Ureter (tissue), 1 donor: ENCODE data around the gene KRT4. TPM values are rescaled to one million over a fixed set of nuclear protein-coding genes. Genes with fewer than 3 reads are reported as not detected.
"Not testable (repeated sequence)": the region's sequence is repeated elsewhere in the genome, so short reads cannot be mapped to it uniquely, and the experiment has no call there.

Experiments
- DNase-seq: peaks from one replicate; pipeline ENCODE4 v3.0.0-alpha.2; 2020; ENCODE audit warnings: low spot score
- total RNA-seq: library from RNA; stranded (reverse); gene quantifications from one replicate; pipeline ENCODE4 v1.2.4, GENCODE V29; 2023
- donor health status: DM: yes; HTN: yes; CAD: no.

Gene KRT4
- total RNA-seq, 1 donor from 2014 or later, result 0.81 TPM

DNA sequence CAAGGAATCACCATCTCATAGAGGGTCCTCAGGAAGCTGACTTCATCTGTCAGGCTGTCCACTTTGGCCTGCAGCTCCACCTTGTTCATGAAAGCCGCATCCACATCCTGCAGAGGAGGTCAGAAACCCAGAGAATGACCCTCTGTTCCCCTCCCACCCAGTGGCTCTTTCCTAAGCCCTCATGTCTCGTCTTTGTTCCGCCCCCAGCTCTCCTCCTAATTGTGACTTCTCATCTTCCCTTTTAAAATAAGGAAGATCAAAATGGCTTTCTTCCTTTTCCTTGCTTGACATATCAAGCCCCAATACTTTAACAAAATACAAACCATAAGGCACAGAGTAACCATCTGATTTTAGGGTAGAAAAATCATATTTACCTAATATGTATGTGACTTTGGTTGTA is 41.1 kb downstream of the KRT4 start:
- no peak for DNase-seq

- no peak for DNase-seq
These were observed 41.7 kb downstream of the KRT4 start for GRCh38 chr12:52772188-52772587.

DNA sequence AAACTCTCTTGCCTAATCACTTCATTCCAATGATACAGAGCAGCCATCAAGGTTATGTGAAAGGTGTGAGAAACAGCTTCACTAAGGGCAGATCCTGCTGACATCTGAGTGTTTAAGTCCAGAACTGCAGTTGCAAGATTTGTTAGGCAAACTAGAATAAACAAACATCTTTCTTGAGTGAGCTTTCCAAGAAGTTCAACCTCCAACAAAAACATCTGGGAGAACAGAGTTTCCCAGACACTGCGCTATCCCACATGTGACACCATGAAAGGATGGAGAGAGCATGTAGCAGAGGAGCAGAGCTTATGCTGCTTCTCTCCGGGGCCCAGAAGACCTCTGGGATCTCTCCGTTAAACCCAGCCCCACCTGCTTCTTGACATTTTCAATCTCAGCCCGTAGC is 42.4 kb downstream of the KRT4 start:
- DNase-seq, result no peak

DNA sequence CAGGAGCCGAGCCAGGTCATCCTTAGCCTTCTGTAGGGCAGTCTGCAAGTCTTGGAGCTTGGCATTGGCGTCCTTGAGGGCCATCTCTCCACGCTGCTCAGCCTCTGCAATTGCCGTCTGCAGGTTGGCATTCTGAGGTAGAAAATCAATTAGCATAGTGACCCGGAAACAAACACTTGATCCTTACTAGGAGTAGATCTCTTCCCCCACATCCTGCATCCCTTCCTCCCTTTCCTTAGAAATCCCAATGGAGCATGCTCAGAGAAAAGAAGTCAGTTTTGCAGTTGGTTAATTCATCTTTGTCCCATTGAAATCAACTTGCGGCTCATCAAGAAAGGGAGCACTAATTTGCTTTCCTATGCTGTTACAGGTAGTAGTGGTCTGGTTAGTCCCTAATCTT is 42.8 kb downstream of the KRT4 start:
- no peak for DNase-seq

- no peak for DNase-seq
These were observed 44.0 kb downstream of the KRT4 start for GRCh38 chr12:52769946-52770345.

DNA sequence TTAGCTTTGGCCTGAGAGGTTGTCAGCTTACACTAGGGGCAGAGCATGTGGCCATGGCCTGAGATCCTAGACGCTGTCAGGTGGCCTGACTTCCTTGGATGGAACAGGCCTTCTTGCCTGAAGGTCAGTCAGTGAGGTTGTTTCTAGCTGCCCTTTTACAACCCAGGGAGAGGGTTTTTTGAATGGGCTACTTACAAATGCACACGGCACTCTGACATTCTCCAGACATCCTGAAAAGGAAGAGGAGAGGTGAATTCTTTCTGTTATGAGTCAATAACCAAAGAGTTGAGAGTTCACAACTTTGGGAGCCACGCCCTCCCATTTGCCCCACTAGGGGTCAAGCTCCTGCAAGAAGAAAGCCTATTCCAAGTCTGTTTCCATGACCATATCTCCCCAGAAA is 44.6 kb downstream of the KRT4 start:
- DNase-seq, result no peak

GRCh38 chr12:52768479-52769200 is 45.3 kb downstream of the KRT4 start:
- no peak for DNase-seq

GRCh38 chr12:52767427-52767826 is 46.5 kb downstream of the KRT4 start:
- DNase-seq, result no peak

DNA sequence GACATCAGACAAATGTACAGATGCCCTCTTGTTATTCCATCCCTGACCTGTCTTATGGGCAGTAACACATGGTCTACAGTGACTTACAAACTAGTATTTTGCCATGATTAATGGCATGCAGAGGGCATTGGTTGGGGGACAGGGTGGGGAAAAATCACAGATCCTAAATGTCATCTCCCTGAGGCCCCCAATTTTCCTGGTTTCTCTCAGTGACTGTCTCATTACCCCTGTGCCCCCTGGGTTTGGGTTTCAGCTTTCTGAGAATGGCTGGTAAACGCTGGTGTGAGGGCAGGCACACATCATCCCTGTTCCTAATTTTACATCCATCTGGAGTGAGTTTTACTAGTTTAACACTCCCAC is 46.9 kb downstream of the KRT4 start:
- no peak for DNase-seq

- no peak for DNase-seq
These were observed 47.4 kb downstream of the KRT4 start for GRCh38 chr12:52766351-52767019.

GRCh38 chr12:52765702-52766101 is 48.2 kb downstream of the KRT4 start:
- DNase-seq, result no peak

GRCh38 chr12:52763991-52764390 is 49.9 kb downstream of the KRT4 start:
- no peak for DNase-seq

- DNase-seq, result no peak
These were observed 50.8 kb downstream of the KRT4 start for GRCh38 chr12:52763036-52763659.

GRCh38 chr12:52761802-52762201 is 52.1 kb downstream of the KRT4 start:
- no peak for DNase-seq

DNA sequence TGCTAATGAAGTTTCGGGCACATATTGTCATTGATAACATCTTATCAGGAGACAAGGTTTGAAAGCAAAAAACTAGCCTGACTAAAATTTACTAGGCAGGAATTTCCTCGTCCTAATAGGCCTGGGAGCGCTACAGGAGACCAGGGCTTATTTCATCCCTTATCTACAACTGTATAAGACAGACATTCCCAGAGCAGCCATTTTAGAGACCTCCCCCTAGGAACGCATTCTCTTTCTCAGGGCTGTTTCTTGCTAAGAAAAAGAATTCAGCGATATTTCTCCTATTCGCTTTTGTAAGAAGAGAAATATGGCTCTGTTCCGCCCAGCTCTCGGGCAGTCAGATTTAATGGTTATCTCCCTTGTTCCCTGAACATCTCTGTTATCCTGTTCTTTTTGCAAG is 52.7 kb downstream of the KRT4 start:
- not testable (repeated sequence) for DNase-seq

DNA sequence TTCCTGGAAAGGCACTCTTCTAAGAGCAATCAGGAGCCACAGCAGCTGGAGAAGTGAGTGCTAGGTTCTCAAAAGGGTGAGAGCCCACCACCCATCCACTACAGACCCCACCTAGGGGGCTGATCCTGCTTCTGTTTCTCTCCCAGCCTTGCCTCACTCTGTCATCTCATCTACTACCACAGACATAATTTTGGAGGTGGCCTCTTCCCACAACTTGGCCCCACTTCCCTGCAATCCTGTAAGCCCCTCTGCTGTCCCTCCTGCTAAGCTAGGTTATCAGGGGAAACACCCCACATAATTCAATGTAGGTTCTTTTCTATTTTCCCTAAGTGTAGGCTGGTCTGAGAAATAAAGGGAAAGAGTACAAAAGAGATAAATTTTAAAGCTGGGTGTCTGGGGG is 53.3 kb downstream of the KRT4 start:
- DNase-seq, result no peak

- DNase-seq, result no peak
These were observed 54.2 kb downstream of the KRT4 start for GRCh38 chr12:52759695-52760094.

DNA sequence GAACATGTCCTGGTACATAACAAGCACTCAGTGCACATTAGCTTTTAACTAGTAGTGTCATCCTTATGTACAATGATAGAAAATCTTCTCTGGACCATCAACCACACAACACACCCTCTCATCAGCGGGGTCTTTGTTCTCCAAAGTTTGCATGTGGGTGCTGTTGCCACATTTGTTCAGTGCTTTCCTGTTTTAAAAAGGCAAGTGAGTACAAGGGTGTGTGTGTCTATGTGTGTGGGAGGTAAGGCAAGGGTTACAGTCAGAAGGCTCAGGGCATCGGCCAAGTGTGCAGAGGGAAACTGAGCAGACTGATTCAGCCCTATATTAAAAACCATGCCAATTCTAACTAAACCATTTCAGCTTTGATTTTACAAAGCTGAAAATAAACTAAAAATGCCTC is 54.7 kb downstream of the KRT4 start:
- DNase-seq, result no peak

DNA sequence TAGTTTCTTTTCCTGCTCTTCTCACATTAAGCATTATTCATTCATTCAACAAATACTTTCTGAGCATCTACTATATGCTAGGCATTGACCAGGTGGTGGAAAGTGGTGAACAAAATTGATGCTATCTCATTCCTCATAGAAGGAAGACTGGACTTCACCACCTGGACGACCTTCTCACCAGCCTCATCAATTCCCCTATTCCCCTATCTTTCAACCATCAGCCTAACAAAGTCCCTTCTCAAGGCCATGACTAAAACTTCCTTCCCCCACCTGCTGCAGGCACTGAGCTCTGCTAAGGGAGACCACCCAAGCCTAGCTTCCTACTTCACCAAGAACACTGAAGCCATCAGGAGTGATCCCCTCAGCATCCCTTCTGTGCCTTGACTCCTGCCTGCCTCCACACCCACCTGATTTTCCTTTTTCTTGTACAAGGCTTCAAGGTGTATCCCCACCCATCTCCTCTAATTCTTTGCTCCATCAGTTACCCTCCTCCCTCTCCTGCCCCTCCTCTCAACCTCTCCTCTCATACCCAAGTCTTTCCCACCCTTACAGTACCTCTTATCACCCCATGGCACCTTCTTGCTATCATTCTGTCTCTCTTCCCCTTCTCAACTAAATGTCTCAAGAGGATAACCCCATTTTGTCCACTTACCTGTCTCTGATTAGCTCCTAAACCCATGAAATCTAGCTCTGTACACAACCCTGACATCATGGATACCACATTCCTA is 56.3 kb downstream of the KRT4 start:
- DNase-seq, result no peak
